ENCODE measurements around the gene IGFL4.

The IGFL4 gene

GRCh38 chr19:46018729-46019251 is 22.0 kb downstream of the IGFL4 start:
- DNase-seq (ENCODE audit: extremely low spot score), result no peak
- ChIA-PET CTCF (interaction anchor here (0.6 to 1.5 kb wide), 3 partner anchors 10 to 179 kb away, joined by 3 to 4 read pairs (median 4); no protein-coding TSS in a partner anchor), POLR2A (interaction anchor here (0.7 kb wide), 1 partner anchor 116 kb away, joined by 3 read pairs; the partner anchor contains the start of gene MYPOP)
- TF ChIP-seq ELF4 (IDR thresholded peaks at IDR 0.05) (no peak), NFRKB (IDR thresholded peaks at IDR 0.05) (no peak), FOXK2 (IDR thresholded peaks at IDR 0.05) (no peak), FOXM1 (IDR thresholded peaks at IDR 0.05; ENCODE audit: borderline replicate concordance) (no peak), CTBP1 (IDR thresholded peaks at IDR 0.05; ENCODE audit: borderline replicate concordance) (no peak), ZNF384 (IDR thresholded peaks at IDR 0.05) (no peak), BHLHE40 (IDR thresholded peaks at IDR 0.05; ENCODE audit: borderline replicate concordance) (no peak), L3MBTL2 (conservative IDR thresholded peaks at IDR 0.05) (no peak), LEF1 (IDR thresholded peaks at IDR 0.05; ENCODE audit: borderline replicate concordance) (no peak), ARNT (IDR thresholded peaks at IDR 0.05) (no peak), HDGF (IDR thresholded peaks at IDR 0.05; ENCODE audit: borderline replicate concordance) (no peak), TARDBP (IDR thresholded peaks at IDR 0.05) (no peak), PKNOX1 (IDR thresholded peaks at IDR 0.05) (no peak), SP1 (IDR thresholded peaks at IDR 0.05) (no peak), FOXA1 (IDR thresholded peaks at IDR 0.05) (no peak), SUZ12 (IDR thresholded peaks at IDR 0.05) (no peak)

- TF ChIP-seq CTBP1 (IDR thresholded peaks at IDR 0.05; ENCODE audit: borderline replicate concordance), result no peak
- TF ChIP-seq FOXK2 (IDR thresholded peaks at IDR 0.05), result no peak
- TF ChIP-seq PKNOX1 (IDR thresholded peaks at IDR 0.05), result no peak
- no peak for TF ChIP-seq ARNT (IDR thresholded peaks at IDR 0.05)
- TF ChIP-seq ELF4 (IDR thresholded peaks at IDR 0.05), result no peak
- no peak for TF ChIP-seq ZNF384 (IDR thresholded peaks at IDR 0.05)
- no peak for TF ChIP-seq HDGF (IDR thresholded peaks at IDR 0.05; ENCODE audit: borderline replicate concordance)
- no peak for TF ChIP-seq BHLHE40 (IDR thresholded peaks at IDR 0.05; ENCODE audit: borderline replicate concordance)
- no peak for TF ChIP-seq SP1 (IDR thresholded peaks at IDR 0.05)
- no peak for TF ChIP-seq NFRKB (IDR thresholded peaks at IDR 0.05)
- TF ChIP-seq SUZ12 (IDR thresholded peaks at IDR 0.05), result no peak
- no peak for TF ChIP-seq FOXM1 (IDR thresholded peaks at IDR 0.05; ENCODE audit: borderline replicate concordance)
- no peak for TF ChIP-seq L3MBTL2 (conservative IDR thresholded peaks at IDR 0.05)
- no peak for TF ChIP-seq LEF1 (IDR thresholded peaks at IDR 0.05; ENCODE audit: borderline replicate concordance)
- no peak for TF ChIP-seq FOXA1 (IDR thresholded peaks at IDR 0.05)
- no peak for TF ChIP-seq TARDBP (IDR thresholded peaks at IDR 0.05)
- POLR2A ChIA-PET, result interaction anchor here (0.7 kb wide), 1 partner anchor 116 kb away, joined by 3 read pairs; the partner anchor contains the start of gene MYPOP
Observed at GRCh38 chr19:46017874-46018675, 22.7 kb downstream of the IGFL4 start.

GRCh38 chr19:46017095-46017429 is 23.7 kb downstream of the IGFL4 start:
- ChIA-PET CTCF (interaction anchor here (0.5 to 1.5 kb wide), 8 partner anchors 12 to 152 kb away, joined by 3 to 8 read pairs (median 4); no protein-coding TSS in a partner anchor), POLR2A (no interaction called here)
- TF ChIP-seq L3MBTL2 (conservative IDR thresholded peaks at IDR 0.05) (no peak), FOXK2 (IDR thresholded peaks at IDR 0.05) (no peak), SP1 (IDR thresholded peaks at IDR 0.05) (no peak), PKNOX1 (IDR thresholded peaks at IDR 0.05) (no peak), SUZ12 (IDR thresholded peaks at IDR 0.05) (no peak), HDGF (IDR thresholded peaks at IDR 0.05; ENCODE audit: borderline replicate concordance) (no peak), LEF1 (IDR thresholded peaks at IDR 0.05; ENCODE audit: borderline replicate concordance) (no peak), FOXA1 (IDR thresholded peaks at IDR 0.05) (no peak), TARDBP (IDR thresholded peaks at IDR 0.05) (no peak), BHLHE40 (IDR thresholded peaks at IDR 0.05; ENCODE audit: borderline replicate concordance) (no peak), FOXM1 (IDR thresholded peaks at IDR 0.05; ENCODE audit: borderline replicate concordance) (no peak), ARNT (IDR thresholded peaks at IDR 0.05) (no peak), ZNF384 (IDR thresholded peaks at IDR 0.05) (no peak), ELF4 (IDR thresholded peaks at IDR 0.05) (no peak), NFRKB (IDR thresholded peaks at IDR 0.05) (no peak), CTBP1 (IDR thresholded peaks at IDR 0.05; ENCODE audit: borderline replicate concordance) (no peak)
- no peak for DNase-seq (ENCODE audit: extremely low spot score)

More at GRCh38 chr19:46017874-46018675, 22.7 kb downstream of the IGFL4 start:
- no peak for DNase-seq (ENCODE audit: extremely low spot score)
- CTCF ChIA-PET, result interaction anchor here (0.6 to 1.4 kb wide), 2 partner anchors 11 to 27 kb away, joined by 4 to 8 read pairs; no protein-coding TSS in a partner anchor

GRCh38 chr19:46016426-46017094 is 24.2 kb downstream of the IGFL4 start:
- TF ChIP-seq NFRKB (IDR thresholded peaks at IDR 0.05) (no peak), PKNOX1 (IDR thresholded peaks at IDR 0.05) (no peak), LEF1 (IDR thresholded peaks at IDR 0.05; ENCODE audit: borderline replicate concordance) (no peak), BHLHE40 (IDR thresholded peaks at IDR 0.05; ENCODE audit: borderline replicate concordance) (no peak)
- peak; percentile 92 for DNase-seq (ENCODE audit: extremely low spot score)
- POLR2A ChIA-PET, result no interaction called here
- CTCF ChIA-PET, result interaction anchor here (0.5 to 1.5 kb wide), 9 partner anchors 12 to 151 kb away, joined by 3 to 8 read pairs (median 4); no protein-coding TSS in a partner anchor
